HepG2 (cell line): Measurements from ENCODE around the gene KAZALD1. TPM values are rescaled to one million over a fixed set of nuclear protein-coding genes. Genes with fewer than 3 reads are reported as not detected.

Source experiments
- ATF7 ChIP-seq, 2 experiments: fragments of 450-650 bp in 1 of 2; sonication (generic) in 1 of 2; formaldehyde crosslinking in 1 of 2; IDR thresholded peaks; 2 replicates each; pipeline versions ENCODE4 v1.4.0 to v1.6.1; 2016 to 2020; ENCODE audit warnings: antibody characterized with exemption in 1 of 2, mild to moderate bottlenecking in 1 of 2, missing genetic modification reagents in 1 of 2
- EED ChIP-seq: sonication (generic); formaldehyde crosslinking; IDR thresholded peaks from 2 replicates; pipeline ENCODE4 v1.5.0; 2020; ENCODE audit warnings: mild to moderate bottlenecking, missing genetic modification reagents
- FIP1L1 ChIP-seq: fragments of 200-400 bp; formaldehyde crosslinking; IDR thresholded peaks from 2 replicates; pipeline ENCODE4 v1.6.1; 2018; ENCODE audit warnings: low read depth, mild to moderate bottlenecking, low read length, moderate library complexity, borderline replicate concordance; ENCODE audit not compliant: insufficient read depth
- RBFOX2 ChIP-seq: fragments of 200-400 bp; formaldehyde crosslinking; IDR thresholded peaks from 2 replicates; pipeline ENCODE4 v1.6.1; 2017; ENCODE audit warnings: low read depth, mild to moderate bottlenecking, low read length
- TAF1 ChIP-seq: sonication (generic); formaldehyde crosslinking; IDR thresholded peaks from 2 replicates; pipeline ENCODE4 v1.4.0; 2020; ENCODE audit warnings: missing genetic modification reagents
- ZBTB7B ChIP-seq: sonication (generic); formaldehyde crosslinking; IDR thresholded peaks from 2 replicates; pipeline ENCODE4 v1.4.0; 2020; ENCODE audit warnings: missing genetic modification reagents
- ZNF225 ChIP-seq: sonication (generic); formaldehyde crosslinking; IDR thresholded peaks from 2 replicates; pipeline ENCODE4 v1.4.0; 2020; ENCODE audit warnings: mild to moderate bottlenecking, missing genetic modification reagents
- ZNF263 ChIP-seq: sonication (generic); formaldehyde crosslinking; IDR thresholded peaks from 2 replicates; pipeline ENCODE4 v1.4.0; 2020; ENCODE audit warnings: missing genetic modification reagents
- ZNF350 ChIP-seq: sonication (generic); formaldehyde crosslinking; IDR thresholded peaks from 2 replicates; pipeline ENCODE4 v1.4.0; 2020; ENCODE audit warnings: mild to moderate bottlenecking, low read depth, missing genetic modification reagents, borderline replicate concordance
- ZNF605 ChIP-seq: sonication (generic); formaldehyde crosslinking; IDR thresholded peaks from 2 replicates; pipeline ENCODE4 v1.8.0; 2022; ENCODE audit warnings: mild to moderate bottlenecking, missing genetic modification reagents
- polyA plus RNA-seq, 8 experiments: library from polyadenylated mRNA; depleted of rRNA in 3 of 8; stranded (reverse) in 7 of 8; unstranded in 1 of 8; fragments of >200 nt; fragmentation: Illumina TruSeq in 4 of 8; extraction: Trizol in 4 of 8; gene quantifications; 2 replicates each; pipeline versions ENCODE4 v1.2.1 to v1.2.3, GENCODE V29; 2011 to 2016; ENCODE audit warnings: low read depth in 4 of 8, missing spikeins in 1 of 8, mixed read lengths in 1 of 8; ENCODE audit not compliant: insufficient read depth in 1 of 8
- total RNA-seq, 5 experiments: library from RNA; depleted of rRNA; stranded (reverse); fragments of >200 nt; fragmentation: Illumina TruSeq; extraction: Trizol; gene quantifications; 2 replicates each; pipeline ENCODE4 v1.2.3, GENCODE V29; 2016; ENCODE audit warnings: low read depth in 1 of 5
- TF ChIP-seq, protein P1 (sequence below): sonication (generic); formaldehyde crosslinking; IDR thresholded peaks from 2 replicates; pipeline ENCODE4 v1.4.0; 2020; ENCODE audit warnings: mild to moderate bottlenecking, missing genetic modification reagents
- TF ChIP-seq, protein P2 (sequence below): sonication (generic); formaldehyde crosslinking; IDR thresholded peaks from 2 replicates; pipeline ENCODE4 v1.8.1; 2023; ENCODE audit warnings: mild to moderate bottlenecking, missing genetic modification reagents, borderline replicate concordance
- TF ChIP-seq, protein P3 (sequence below): sonication (generic); formaldehyde crosslinking; conservative IDR thresholded peaks from 2 replicates; pipeline ENCODE4 v1.4.0; 2020; ENCODE audit warnings: mild to moderate bottlenecking, missing genetic modification reagents, moderate library complexity
- TF ChIP-seq, protein P4 (sequence below): fragments of 450-650 bp; IDR thresholded peaks from 2 replicates; pipeline ENCODE4 v1.6.1; 2016
- TF ChIP-seq, protein P5 (sequence below): sonication (generic); formaldehyde crosslinking; IDR thresholded peaks from 2 replicates; pipeline ENCODE4 v1.5.0; 2020; ENCODE audit warnings: missing genetic modification reagents, mild to moderate bottlenecking, borderline replicate concordance

Gene KAZALD1
- total and polyA plus RNA-seq, 2 of the 13 experiments (the other 11 are each of a cell fraction or from before 2014, with no cell fraction given) = 16.7 to 27.7 TPM

DNA sequence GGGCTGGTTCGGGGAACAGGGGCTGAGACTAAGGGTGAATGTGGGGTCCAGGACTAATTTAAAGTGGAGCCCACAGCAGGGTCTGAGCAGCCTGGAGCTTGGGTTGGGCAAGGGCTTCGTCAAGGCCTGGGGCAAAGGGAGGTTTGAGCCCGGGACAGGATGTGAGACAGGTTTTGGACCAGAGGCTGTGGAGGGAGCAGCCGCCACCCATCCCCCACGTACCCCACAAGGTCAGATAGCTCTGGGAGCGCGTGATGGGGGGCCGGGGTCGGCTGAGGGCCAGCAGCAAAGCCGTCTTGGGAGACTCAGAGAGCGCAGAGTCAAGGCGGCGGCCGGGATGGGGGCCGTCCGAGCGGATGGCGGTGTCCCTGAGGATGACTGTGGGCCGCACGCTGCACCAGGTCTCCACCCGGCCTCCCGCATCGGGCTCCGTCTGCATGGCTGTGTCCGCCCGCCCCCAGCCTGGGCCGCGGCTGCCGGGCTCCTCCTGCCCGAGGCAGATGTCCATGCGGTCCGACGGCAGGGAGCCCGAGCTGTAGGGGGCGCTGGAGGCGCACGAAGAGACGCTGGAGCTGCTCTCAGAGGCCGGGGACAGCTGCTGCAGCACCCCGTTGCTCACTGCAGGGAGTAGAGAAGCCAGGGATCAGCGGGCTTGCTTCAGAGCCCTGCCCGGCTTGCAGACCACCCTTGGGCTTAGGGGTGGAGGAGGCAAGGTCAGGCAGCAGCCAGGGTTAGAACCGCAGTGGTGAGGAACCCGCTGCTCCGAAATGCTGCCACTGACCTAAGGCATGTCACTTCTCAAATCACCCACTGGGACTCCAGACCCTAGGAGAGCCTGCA lies 43.0 kb upstream of the KAZALD1 start (continued):
- TF ChIP-seq, protein P1, sequence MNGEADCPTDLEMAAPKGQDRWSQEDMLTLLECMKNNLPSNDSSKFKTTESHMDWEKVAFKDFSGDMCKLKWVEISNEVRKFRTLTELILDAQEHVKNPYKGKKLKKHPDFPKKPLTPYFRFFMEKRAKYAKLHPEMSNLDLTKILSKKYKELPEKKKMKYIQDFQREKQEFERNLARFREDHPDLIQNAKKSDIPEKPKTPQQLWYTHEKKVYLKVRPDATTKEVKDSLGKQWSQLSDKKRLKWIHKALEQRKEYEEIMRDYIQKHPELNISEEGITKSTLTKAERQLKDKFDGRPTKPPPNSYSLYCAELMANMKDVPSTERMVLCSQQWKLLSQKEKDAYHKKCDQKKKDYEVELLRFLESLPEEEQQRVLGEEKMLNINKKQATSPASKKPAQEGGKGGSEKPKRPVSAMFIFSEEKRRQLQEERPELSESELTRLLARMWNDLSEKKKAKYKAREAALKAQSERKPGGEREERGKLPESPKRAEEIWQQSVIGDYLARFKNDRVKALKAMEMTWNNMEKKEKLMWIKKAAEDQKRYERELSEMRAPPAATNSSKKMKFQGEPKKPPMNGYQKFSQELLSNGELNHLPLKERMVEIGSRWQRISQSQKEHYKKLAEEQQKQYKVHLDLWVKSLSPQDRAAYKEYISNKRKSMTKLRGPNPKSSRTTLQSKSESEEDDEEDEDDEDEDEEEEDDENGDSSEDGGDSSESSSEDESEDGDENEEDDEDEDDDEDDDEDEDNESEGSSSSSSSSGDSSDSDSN (CRISPR knock-in tag) = peak; percentile 97
- TF ChIP-seq TAF1 (peak; percentile 47; the same call in 1 of the 2 replicates), ZBTB7B (CRISPR knock-in tag) (peak; percentile 73), ZNF350 (CRISPR knock-in tag) (peak; percentile 71; the same call in 1 of the 2 replicates), ATF7 (IDR thresholded peaks at IDR 0.05) (no peak), ATF7 (CRISPR knock-in tag; IDR thresholded peaks at IDR 0.05) (no peak), ZNF263 (CRISPR knock-in tag) (peak; percentile 56; the same call in 1 of the 2 replicates), EED (peak; percentile 69; the same call in 1 of the 2 replicates), ZNF605 (CRISPR knock-in tag) (peak; percentile 36; the same call in 1 of the 2 replicates), FIP1L1 (no peak), RBFOX2 (peak; percentile 75), ZNF225 (CRISPR knock-in tag) (peak; percentile 46; the same call in 1 of the 2 replicates)
- TF ChIP-seq, protein P2, sequence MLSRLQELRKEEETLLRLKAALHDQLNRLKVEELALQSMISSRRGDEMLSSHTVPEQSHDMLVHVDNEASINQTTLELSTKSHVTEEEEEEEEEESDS = no peak
- TF ChIP-seq, protein P3, sequence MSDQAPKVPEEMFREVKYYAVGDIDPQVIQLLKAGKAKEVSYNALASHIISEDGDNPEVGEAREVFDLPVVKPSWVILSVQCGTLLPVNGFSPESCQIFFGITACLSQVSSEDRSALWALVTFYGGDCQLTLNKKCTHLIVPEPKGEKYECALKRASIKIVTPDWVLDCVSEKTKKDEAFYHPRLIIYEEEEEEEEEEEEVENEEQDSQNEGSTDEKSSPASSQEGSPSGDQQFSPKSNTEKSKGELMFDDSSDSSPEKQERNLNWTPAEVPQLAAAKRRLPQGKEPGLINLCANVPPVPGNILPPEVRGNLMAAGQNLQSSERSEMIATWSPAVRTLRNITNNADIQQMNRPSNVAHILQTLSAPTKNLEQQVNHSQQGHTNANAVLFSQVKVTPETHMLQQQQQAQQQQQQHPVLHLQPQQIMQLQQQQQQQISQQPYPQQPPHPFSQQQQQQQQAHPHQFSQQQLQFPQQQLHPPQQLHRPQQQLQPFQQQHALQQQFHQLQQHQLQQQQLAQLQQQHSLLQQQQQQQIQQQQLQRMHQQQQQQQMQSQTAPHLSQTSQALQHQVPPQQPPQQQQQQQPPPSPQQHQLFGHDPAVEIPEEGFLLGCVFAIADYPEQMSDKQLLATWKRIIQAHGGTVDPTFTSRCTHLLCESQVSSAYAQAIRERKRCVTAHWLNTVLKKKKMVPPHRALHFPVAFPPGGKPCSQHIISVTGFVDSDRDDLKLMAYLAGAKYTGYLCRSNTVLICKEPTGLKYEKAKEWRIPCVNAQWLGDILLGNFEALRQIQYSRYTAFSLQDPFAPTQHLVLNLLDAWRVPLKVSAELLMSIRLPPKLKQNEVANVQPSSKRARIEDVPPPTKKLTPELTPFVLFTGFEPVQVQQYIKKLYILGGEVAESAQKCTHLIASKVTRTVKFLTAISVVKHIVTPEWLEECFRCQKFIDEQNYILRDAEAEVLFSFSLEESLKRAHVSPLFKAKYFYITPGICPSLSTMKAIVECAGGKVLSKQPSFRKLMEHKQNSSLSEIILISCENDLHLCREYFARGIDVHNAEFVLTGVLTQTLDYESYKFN = no peak
- TF ChIP-seq, protein P4, sequence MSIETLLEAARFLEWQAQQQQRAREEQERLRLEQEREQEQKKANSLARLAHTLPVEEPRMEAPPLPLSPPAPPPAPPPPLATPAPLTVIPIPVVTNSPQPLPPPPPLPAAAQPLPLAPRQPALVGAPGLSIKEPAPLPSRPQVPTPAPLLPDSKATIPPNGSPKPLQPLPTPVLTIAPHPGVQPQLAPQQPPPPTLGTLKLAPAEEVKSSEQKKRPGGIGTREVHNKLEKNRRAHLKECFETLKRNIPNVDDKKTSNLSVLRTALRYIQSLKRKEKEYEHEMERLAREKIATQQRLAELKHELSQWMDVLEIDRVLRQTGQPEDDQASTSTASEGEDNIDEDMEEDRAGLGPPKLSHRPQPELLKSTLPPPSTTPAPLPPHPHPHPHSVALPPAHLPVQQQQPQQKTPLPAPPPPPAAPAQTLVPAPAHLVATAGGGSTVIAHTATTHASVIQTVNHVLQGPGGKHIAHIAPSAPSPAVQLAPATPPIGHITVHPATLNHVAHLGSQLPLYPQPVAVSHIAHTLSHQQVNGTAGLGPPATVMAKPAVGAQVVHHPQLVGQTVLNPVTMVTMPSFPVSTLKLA = no peak
- TF ChIP-seq, protein P5, sequence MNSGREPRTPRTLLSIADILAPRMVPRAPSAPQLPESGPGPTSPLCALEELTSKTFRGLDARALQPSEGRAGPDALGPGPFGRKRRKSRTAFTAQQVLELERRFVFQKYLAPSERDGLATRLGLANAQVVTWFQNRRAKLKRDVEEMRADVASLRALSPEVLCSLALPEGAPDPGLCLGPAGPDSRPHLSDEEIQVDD = no peak
